GM18499 (cell line): Measurements from ENCODE around the gene ANK3.

Experiments
- ATAC-seq: cut with Tn5 transposase; IDR thresholded peaks from one replicate; pipeline ENCODE4 v1.9.1; 2021; ENCODE audit warnings: moderate number of reproducible peaks; ENCODE audit not compliant: insufficient read depth, unreplicated experiment

Gene ANK3

GRCh38 chr10:60291344-60291930, 98.2 kb downstream of the ANK3 start:
- ATAC-seq: no peak

DNA sequence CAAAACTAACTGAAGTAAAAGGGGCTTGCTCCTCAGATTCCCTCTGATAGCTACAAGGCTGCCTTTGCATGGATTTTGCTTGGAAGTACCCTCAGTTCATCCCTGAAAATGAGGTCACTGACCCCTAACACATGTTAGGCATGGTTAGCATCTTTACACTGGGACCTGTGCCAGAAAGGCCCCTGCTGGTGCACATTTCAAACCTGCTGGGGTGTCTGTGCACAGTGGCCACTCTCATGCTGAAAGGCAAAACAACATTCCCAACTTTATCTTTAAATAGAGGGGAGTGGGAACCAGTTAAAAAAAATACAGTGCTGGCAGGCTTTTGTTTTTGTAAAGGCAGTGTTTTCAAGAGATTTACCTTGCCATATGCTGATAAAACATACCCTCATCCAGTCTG, 99.1 kb downstream of the ANK3 start:
- ATAC-seq: no peak

DNA sequence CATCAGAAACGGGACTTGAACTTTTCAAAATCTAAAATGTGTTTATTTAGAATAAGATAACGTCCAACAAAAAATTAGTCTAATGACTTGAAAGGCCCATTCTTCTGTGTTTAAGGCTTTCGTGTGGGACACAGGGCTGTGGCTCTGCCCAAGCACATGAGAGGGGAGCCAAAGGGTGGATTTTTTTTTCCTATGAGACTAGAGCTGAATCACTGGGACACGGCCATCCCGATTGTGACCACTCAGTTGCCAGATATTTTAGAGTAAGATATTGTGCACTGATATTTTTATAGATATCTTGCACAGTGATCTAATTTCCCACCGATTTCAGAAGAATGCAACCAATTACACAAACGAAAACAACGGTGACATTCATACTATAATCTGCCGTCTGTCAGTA, 99.9 kb downstream of the ANK3 start:
- no peak for ATAC-seq

DNA sequence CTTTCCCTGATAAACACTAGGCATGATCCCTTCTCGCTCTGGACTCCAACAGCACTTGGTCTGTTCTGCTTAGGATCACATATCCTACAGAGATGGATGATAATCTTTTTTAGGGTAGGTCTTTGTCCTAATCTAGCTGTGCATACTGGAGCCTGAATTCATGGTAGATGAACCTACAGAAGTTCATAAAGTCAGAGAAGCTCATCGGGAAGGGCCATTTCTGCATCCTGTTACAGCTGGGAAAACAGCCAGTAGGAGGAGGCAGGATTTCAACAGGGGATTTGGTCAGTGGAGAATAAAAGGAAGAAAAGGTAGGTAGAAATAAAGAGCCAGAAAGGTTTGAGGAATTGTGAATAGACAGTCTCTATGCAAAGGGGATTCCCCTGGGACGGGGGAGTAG, 101.4 kb downstream of the ANK3 start:
- no peak for ATAC-seq

DNA sequence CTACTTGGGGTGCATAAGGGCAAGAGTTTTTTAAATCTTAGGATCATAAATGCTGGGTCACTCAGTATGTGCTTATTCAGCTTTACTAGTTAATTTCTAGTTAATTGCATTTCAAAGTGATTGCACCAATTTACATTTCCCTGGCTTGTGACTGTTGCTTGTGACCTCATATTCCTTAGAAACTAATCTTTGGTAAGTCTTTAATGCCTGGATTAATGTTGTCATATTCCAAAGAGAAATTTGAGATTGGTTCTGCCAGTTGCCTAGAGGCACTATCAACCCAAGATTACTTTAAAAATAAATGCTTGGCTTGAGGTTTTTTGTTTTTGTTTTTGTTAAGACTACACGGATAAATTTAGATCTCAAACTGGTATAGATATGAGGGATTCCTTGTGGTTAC, 103.1 kb downstream of the ANK3 start:
- ATAC-seq: no peak

- ATAC-seq: no peak
Measured at GRCh38 chr10:60283397-60283796, 106.3 kb downstream of the ANK3 start.

DNA sequence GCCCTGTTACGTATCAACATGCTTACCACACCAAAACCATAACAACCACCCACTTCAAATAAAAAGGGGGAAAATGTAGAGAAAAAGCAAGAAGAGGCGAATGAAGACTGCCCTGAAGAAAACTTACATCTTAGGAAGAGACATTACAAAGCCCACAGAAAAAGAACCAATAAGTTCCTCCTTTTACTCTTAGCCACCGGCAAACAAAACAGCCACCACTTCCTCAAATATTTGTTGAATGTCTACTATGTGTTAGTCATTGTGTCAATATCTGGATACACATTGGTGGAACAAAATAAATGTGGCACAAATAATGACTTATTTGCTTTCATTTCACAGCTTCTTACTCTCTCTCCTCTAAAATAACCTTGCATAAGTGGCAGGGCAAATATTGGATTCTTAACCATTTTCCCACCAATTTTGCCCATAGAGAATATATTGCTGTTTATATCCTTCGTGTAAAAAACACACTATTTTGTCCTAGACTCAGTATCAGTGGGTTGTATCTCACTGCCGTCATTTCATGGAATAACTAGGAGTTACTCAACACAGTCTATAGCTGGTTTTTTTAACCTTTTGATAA, 106.8 kb downstream of the ANK3 start:
- ATAC-seq: no peak

DNA sequence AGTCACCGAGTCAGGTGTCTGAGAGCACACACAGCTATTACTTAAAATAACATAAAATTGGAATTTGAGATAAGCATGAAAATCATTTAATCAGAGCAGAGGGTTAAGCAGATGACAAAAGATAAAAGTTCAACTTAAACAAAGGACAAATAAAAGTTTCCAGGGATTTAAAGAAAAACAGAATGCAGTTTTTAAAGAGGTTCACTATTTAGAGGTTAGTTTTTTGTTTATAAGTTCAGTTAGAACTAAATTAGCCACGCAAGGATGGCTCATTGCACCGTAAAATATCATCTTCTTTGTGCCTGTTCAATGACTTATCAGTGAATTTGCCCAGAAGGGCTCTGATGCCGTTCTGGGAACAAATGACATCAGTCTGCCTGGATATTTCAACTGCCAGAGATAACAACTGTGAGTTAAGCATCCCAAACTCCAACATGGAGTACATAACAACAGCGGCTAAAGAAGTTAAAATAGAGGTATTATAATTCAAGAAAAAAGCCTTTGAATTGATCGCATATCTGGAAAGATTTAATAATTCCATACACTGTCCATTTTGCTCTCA, 107.8 kb downstream of the ANK3 start:
- ATAC-seq: no peak

- no peak for ATAC-seq
Measured at GRCh38 chr10:60281331-60281730, 108.3 kb downstream of the ANK3 start.

GRCh38 chr10:60280475-60280874, 109.2 kb downstream of the ANK3 start:
- no peak for ATAC-seq

GRCh38 chr10:60277656-60278055, 112.0 kb downstream of the ANK3 start:
- ATAC-seq: no peak

DNA sequence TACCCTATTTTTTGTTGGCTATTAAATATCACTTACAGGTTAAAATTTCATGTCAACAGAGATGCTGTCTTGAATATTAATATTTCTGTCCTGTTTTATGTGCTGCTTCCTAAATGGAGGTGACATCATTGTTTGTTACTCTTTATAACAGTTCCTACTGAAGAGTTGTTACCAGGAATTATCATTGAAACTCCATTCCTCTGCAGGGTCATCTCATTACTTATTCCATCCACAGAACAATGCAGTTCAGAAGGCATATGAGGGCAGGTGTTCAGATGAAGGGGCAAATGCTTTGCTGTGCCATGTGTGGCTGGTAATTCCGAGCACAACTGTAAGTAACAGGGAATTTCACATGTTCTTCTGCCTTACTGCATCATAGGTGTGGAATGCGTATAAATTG, 113.4 kb downstream of the ANK3 start:
- ATAC-seq: no peak

DNA sequence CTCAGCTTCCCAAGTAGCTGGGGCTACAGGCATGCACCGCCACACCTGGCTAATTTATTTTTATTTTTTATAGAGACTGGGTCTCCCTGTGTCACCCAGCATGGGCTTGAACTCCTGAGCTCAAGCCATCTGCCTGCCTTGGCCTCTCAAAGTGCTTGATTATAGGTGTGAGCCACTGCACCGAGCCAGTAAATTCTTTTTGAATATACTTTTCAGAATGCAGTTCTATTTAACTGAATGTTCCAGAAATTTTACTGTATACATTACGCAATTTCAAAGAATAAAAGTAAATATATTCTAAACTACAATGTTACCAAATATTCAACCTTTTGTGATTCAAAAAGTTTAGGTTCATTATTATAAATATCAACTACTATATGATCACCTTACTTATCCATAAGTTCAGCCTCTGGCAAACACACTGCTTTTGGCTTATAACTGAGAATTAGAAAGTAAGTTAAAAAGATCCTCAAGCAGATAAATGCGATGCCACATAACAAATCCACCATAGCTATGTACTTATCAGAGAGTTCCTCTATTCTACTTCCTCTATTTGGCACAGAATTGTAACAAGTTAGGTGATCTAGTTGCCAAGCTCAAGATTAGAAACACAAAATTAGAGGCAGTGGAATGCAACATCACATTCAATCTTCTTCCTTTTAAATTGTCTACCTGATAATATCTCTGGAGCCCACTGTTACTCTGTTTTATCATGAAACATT, 118.2 kb downstream of the ANK3 start:
- no peak for ATAC-seq

- no peak for ATAC-seq
Measured at GRCh38 chr10:60270426-60270825, 119.2 kb downstream of the ANK3 start.

DNA sequence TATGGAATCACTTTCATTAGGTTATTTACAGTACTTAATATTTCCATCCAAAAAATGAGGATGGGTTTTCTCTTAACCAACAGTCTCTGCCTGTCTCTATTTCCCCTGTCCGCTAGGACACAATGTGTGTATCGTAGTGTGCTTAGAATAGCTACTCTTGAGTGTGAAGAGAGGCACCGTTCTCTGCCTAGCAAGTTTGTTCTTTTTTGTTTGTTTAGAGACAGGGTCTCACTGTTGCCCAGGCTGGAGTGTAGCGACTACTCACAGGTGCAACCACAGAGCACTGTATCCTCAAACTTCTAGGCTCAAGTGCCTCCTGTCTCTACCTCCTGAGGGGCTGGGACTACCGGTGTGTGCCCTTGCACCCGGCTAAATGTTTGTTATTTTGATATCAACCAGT, 121.9 kb downstream of the ANK3 start:
- ATAC-seq: no peak

- no peak for ATAC-seq
Measured at GRCh38 chr10:60266513-60266912, 123.2 kb downstream of the ANK3 start.

DNA sequence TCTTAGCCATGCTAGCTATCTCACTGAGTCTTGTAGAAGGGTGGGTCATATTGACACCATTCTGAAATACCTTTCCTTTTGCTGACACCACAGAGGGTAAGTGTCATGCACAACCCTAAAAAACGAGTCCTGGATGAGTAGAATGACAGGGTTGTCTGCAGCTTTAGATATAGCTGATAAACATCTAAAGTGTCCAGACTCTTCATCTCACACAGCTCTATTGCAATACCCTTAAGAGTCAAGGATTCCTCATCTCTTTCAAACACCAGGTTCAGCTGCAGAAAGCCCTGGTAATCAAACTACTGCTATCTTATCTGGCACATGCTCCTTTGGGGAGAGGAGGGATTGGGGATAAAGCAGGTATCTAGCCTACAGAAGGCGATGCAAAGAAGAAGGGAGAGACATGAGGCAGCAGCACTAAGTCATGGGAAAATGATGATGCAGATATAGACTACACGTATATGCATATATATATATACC, 127.0 kb downstream of the ANK3 start:
- ATAC-seq: no peak

- ATAC-seq: no peak
Measured at GRCh38 chr10:60260321-60260720, 129.4 kb downstream of the ANK3 start.

DNA sequence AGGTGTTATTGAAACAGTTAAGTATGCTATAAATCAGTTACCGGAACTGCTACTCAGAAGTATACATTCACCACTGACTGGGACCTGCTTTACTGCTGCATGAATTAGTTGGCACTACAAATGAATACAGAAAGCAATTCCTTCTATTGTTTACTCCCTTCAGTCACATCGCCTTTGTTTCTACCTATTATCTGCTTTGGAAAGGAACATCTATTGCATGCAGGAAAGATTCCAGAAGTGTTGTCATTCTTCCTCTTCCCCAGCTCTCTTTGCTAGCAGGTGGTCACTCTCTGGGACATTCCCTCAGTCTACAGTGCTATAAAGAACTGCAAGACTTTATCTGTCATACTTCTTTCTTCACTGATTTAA, 131.3 kb downstream of the ANK3 start:
- no peak for ATAC-seq

- no peak for ATAC-seq
Measured at GRCh38 chr10:60257767-60258428, 131.8 kb downstream of the ANK3 start.

GRCh38 chr10:60254776-60255175, 134.9 kb downstream of the ANK3 start:
- no peak for ATAC-seq
